ENCODE data around the gene COLEC12.

DNA sequence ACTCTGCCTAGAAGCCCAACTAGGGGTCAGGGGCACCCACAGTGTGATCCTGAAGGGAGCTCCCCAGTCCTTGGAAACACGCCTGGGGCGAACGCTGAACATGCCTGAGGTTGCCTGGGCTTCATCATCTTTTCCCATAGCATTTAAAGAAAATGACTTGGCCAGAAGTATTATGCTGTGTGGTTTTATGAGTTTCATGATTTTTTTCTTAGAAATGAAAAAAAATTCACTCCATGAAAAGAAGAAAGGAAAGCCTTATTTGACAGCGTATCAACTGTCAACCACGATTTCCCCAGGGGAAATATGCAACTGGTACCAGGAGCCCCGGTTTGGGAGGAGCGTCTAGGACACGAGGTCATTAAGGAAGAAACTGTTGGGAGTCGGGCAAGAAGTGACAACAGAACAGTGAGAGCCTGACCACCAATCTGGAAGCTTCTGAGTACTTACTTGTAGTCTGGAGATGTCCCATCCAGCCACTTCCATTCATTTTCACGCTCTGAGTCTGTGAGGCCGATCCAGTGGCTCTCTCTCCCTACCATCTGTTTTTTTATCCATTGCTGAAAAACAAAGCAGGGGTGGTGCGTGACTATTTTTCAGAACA is 169.2 kb downstream of the COLEC12 start:
- TF ChIP-seq, protein P1, sequence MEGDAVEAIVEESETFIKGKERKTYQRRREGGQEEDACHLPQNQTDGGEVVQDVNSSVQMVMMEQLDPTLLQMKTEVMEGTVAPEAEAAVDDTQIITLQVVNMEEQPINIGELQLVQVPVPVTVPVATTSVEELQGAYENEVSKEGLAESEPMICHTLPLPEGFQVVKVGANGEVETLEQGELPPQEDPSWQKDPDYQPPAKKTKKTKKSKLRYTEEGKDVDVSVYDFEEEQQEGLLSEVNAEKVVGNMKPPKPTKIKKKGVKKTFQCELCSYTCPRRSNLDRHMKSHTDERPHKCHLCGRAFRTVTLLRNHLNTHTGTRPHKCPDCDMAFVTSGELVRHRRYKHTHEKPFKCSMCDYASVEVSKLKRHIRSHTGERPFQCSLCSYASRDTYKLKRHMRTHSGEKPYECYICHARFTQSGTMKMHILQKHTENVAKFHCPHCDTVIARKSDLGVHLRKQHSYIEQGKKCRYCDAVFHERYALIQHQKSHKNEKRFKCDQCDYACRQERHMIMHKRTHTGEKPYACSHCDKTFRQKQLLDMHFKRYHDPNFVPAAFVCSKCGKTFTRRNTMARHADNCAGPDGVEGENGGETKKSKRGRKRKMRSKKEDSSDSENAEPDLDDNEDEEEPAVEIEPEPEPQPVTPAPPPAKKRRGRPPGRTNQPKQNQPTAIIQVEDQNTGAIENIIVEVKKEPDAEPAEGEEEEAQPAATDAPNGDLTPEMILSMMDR (IDR thresholded peaks at IDR 0.05; ENCODE audit: insufficient read depth, low read depth, low read length) = no peak
- no peak for TF ChIP-seq EZH2 (IDR thresholded peaks at IDR 0.05; ENCODE audit: insufficient read depth, low read length)
